ENCODE data around the gene GNAL. TPM values are rescaled to one million over a fixed set of nuclear protein-coding genes. Genes with fewer than 3 reads are reported as not detected.

The GNAL gene
- total RNA-seq, 1 experiment from 2014 or later, result 0.44 TPM

DNA sequence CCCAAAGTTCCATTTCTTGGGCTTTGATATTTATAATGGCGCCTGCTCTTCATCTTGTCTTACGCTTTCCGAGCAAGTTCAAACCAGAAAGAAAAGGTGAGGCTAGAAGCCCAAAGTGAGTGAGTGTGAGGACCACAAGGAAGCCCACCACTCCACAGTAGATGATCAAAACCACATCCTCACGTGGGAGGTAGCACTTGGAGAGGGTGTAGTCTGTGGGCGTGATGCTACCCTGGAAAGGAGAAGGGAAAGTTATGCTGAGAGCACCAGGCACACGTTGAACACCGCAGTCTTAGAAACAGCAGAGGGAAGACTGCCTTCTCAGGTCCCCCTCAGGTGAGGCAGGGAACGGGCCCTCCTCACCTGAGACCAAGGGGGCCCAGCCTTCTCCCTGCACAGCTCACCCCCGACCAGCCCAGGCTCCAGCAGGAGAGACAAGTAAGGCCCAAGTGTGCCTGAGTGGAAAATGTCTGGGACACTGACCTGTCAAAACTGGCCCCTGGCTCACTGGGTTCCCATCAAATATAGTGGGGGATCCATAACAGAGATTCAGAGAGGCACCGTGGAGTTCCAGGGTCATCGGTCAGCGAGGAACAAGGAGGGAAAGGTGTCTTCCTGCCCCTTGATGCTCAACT, 195.4 kb downstream of the GNAL start:
- Histone ChIP-seq H3K36me3 (ENCODE audit: control insufficient read depth, insufficient read depth, low read length) (no peaks in the 10 kb centered on the region), H3K27me3 (ENCODE audit: control insufficient read depth, insufficient read depth, low read length) (no peaks in the 10 kb centered on the region), H3K27ac (ENCODE audit: low read length) (no peak overlapping the region), H3K4me1 (ENCODE audit: control insufficient read depth, insufficient read depth, low read length) (no peaks in the 10 kb centered on the region), H3K4me3 (ENCODE audit: low read depth in 2 of 2, low read length in 2 of 2) (no peak overlapping the region), H3K9me3 (ENCODE audit: control insufficient read depth, insufficient read depth, low read depth, low read length) (no peaks in the 10 kb centered on the region)
- intact Hi-C loops (cut with micrococcal nuclease; ENCODE audit: unreplicated experiment), result no loop called here
- in situ Hi-C loops (cut with HindIII; ENCODE audit: low pct_unique_long_range_greater_than_20kb, low sequenced_read_pairs), result no loop called here
- POLR2A ChIA-PET, result no interaction called here
- DNase-seq (ENCODE audit: low read depth, low spot score) (no peak), ATAC-seq (no peak)
- TF ChIP-seq, protein P1, sequence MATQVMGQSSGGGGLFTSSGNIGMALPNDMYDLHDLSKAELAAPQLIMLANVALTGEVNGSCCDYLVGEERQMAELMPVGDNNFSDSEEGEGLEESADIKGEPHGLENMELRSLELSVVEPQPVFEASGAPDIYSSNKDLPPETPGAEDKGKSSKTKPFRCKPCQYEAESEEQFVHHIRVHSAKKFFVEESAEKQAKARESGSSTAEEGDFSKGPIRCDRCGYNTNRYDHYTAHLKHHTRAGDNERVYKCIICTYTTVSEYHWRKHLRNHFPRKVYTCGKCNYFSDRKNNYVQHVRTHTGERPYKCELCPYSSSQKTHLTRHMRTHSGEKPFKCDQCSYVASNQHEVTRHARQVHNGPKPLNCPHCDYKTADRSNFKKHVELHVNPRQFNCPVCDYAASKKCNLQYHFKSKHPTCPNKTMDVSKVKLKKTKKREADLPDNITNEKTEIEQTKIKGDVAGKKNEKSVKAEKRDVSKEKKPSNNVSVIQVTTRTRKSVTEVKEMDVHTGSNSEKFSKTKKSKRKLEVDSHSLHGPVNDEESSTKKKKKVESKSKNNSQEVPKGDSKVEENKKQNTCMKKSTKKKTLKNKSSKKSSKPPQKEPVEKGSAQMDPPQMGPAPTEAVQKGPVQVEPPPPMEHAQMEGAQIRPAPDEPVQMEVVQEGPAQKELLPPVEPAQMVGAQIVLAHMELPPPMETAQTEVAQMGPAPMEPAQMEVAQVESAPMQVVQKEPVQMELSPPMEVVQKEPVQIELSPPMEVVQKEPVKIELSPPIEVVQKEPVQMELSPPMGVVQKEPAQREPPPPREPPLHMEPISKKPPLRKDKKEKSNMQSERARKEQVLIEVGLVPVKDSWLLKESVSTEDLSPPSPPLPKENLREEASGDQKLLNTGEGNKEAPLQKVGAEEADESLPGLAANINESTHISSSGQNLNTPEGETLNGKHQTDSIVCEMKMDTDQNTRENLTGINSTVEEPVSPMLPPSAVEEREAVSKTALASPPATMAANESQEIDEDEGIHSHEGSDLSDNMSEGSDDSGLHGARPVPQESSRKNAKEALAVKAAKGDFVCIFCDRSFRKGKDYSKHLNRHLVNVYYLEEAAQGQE (IDR thresholded peaks at IDR 0.05; ENCODE audit: insufficient read depth in 1 of 2, low read depth in 2 of 2, low read length in 1 of 2), result no peak
- TF ChIP-seq, protein P2, sequence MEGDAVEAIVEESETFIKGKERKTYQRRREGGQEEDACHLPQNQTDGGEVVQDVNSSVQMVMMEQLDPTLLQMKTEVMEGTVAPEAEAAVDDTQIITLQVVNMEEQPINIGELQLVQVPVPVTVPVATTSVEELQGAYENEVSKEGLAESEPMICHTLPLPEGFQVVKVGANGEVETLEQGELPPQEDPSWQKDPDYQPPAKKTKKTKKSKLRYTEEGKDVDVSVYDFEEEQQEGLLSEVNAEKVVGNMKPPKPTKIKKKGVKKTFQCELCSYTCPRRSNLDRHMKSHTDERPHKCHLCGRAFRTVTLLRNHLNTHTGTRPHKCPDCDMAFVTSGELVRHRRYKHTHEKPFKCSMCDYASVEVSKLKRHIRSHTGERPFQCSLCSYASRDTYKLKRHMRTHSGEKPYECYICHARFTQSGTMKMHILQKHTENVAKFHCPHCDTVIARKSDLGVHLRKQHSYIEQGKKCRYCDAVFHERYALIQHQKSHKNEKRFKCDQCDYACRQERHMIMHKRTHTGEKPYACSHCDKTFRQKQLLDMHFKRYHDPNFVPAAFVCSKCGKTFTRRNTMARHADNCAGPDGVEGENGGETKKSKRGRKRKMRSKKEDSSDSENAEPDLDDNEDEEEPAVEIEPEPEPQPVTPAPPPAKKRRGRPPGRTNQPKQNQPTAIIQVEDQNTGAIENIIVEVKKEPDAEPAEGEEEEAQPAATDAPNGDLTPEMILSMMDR (IDR thresholded peaks at IDR 0.05), result no peak
- TF ChIP-seq TCF7L2 (IDR thresholded peaks at IDR 0.05; ENCODE audit: low read depth, low read length) (no peak), SIN3A (IDR thresholded peaks at IDR 0.05; ENCODE audit: borderline replicate concordance, insufficient read depth, low read depth, low read length) (no peak), POLR2AphosphoS5 (IDR thresholded peaks at IDR 0.05; ENCODE audit: low read depth, low read length) (no peak)
- CTCF ChIA-PET, result no interaction called here
- BruUV-seq (replicated peaks), result no TSS peak

DNA sequence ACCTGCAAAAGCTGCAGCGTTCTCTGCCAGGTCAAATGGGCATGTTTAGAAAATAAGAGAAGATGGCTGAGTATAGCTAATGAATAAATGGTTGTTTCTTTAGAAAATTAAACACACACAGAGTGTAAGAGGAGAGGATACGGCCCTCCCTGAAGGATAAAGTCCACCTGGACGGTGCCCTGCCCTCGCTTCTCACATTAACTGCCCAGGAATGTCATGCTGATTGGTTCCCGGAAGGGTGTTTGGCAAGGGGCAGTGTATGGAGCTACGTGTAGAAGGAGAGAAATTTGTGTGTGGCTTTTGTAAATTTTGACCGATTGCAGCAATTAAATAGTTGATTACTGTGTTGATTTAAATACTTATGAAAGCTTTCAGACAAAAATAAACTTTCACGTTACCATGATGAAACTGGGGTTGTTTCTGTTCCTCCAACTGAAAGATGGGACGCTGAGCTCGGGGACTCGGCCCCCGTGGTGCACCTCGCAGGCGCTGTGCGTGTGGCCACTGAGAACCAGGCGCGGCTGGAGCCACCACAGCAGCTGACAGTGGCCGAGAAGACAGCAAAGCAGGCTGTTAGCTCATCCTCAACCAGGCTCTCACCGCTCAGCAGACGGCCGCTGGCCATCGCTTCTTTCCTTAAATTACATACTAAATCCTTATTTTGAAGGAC, 196.3 kb downstream of the GNAL start:
- H3K4me3 ChIP-seq (ENCODE audit: low read depth in 2 of 2, low read length in 2 of 2), result no peak overlapping the region
- in situ Hi-C loops (cut with HindIII; ENCODE audit: low pct_unique_long_range_greater_than_20kb, low sequenced_read_pairs) (no loop called here), intact Hi-C loops (cut with micrococcal nuclease; ENCODE audit: unreplicated experiment) (no loop called here)
- BruUV-seq (replicated peaks), result no TSS peak
- TF ChIP-seq SIN3A (IDR thresholded peaks at IDR 0.05; ENCODE audit: borderline replicate concordance, insufficient read depth, low read depth, low read length) (no peak), POLR2AphosphoS5 (IDR thresholded peaks at IDR 0.05; ENCODE audit: low read depth, low read length) (no peak), TCF7L2 (IDR thresholded peaks at IDR 0.05; ENCODE audit: low read depth, low read length) (no peak)
- TF ChIP-seq, protein P2 (IDR thresholded peaks at IDR 0.05), result no peak
- TF ChIP-seq, protein P1 (IDR thresholded peaks at IDR 0.05; ENCODE audit: insufficient read depth in 1 of 2, low read depth in 2 of 2, low read length in 1 of 2), result no peak
- H3K9me3 ChIP-seq (ENCODE audit: control insufficient read depth, insufficient read depth, low read depth, low read length), result no peaks in the 10 kb centered on the region
- H3K36me3 ChIP-seq (ENCODE audit: control insufficient read depth, insufficient read depth, low read length), result no peaks in the 10 kb centered on the region
- H3K27ac ChIP-seq (ENCODE audit: low read length), result no peak overlapping the region
- no peak for ATAC-seq
- CTCF ChIA-PET, result no interaction called here
- no peaks in the 10 kb centered on the region for H3K4me1 ChIP-seq (ENCODE audit: control insufficient read depth, insufficient read depth, low read length)
- POLR2A ChIA-PET, result no interaction called here
- H3K27me3 ChIP-seq (ENCODE audit: control insufficient read depth, insufficient read depth, low read length), result no peaks in the 10 kb centered on the region
- no peak for DNase-seq (ENCODE audit: low read depth, low spot score)

All from Panc1 (cell line).